ENCODE data around the gene MYEOV.

Gene MYEOV

GRCh38 chr11:69297787-69298266 is 3.9 kb downstream of the MYEOV start:
- Histone ChIP-seq H3K79me2 (ENCODE audit: low read length) (peaks cover 77% of the 10 kb centered on the region), H3K4me2 (ENCODE audit: low read depth, low read length) (peak overlapping the region; percentile 92), H4K20me1 (ENCODE audit: insufficient read depth, low read length) (no peaks in the 10 kb centered on the region), H3K27me3 (replicated peaks; ENCODE audit: insufficient read depth, low read length) (no peaks in the 10 kb centered on the region), H3K27ac (ENCODE audit: low read length) (peak overlapping the region; percentile 98), H3K36me3 (replicated peaks; ENCODE audit: insufficient read depth, low read length) (no peaks in the 10 kb centered on the region), H3F3A (ENCODE audit: insufficient read depth, low read length) (peaks cover 46% of the 10 kb centered on the region), H3K9ac (ENCODE audit: low read length) (peak overlapping the region; percentile 89), H3K4me1 (ENCODE audit: low read length) (peaks cover 45% of the 10 kb centered on the region), H3K9me3 (replicated peaks; ENCODE audit: insufficient read depth, low read length) (no peaks in the 10 kb centered on the region), H3K9me2 (replicated peaks; ENCODE audit: insufficient read depth, low read length) (no peaks in the 10 kb centered on the region), H3K4me3 (ENCODE audit: low read length) (peak overlapping the region; percentile 88), H2AFZ (ENCODE audit: low read length) (no peak overlapping the region)
- DNase-seq: peak; percentile 30
- TF ChIP-seq EZH2 (optimal IDR thresholded peaks at IDR 0.05; ENCODE audit: low read depth, low read length) (no peak), EZH2phosphoT487 (IDR thresholded peaks at IDR 0.05; ENCODE audit: low read length) (no peak), CTCF (IDR thresholded peaks at IDR 0.05; ENCODE audit: low read length) (no peak)

- H3K4me1 ChIP-seq (ENCODE audit: low read length): peaks cover 42% of the 10 kb centered on the region
- H2AFZ ChIP-seq (ENCODE audit: low read length): no peak overlapping the region
- H3K9ac ChIP-seq (ENCODE audit: low read length): peak overlapping the region; percentile 89
- H3K36me3 ChIP-seq (replicated peaks; ENCODE audit: insufficient read depth, low read length): no peaks in the 10 kb centered on the region
- peaks cover 45% of the 10 kb centered on the region for H3F3A ChIP-seq (ENCODE audit: insufficient read depth, low read length)
- peaks cover 81% of the 10 kb centered on the region for H3K79me2 ChIP-seq (ENCODE audit: low read length)
- no peaks in the 10 kb centered on the region for H3K9me3 ChIP-seq (replicated peaks; ENCODE audit: insufficient read depth, low read length)
- no peaks in the 10 kb centered on the region for H3K27me3 ChIP-seq (replicated peaks; ENCODE audit: insufficient read depth, low read length)
- H3K4me3 ChIP-seq (ENCODE audit: low read length): peak overlapping the region; percentile 88
- H3K27ac ChIP-seq (ENCODE audit: low read length): peak overlapping the region; percentile 98
- peak; percentile 85 for DNase-seq
- H4K20me1 ChIP-seq (ENCODE audit: insufficient read depth, low read length): no peaks in the 10 kb centered on the region
- H3K4me2 ChIP-seq (ENCODE audit: low read depth, low read length): peak overlapping the region; percentile 92
- TF ChIP-seq CTCF (IDR thresholded peaks at IDR 0.05; ENCODE audit: low read length): no peak
- TF ChIP-seq EZH2phosphoT487 (IDR thresholded peaks at IDR 0.05; ENCODE audit: low read length): no peak
- TF ChIP-seq EZH2 (optimal IDR thresholded peaks at IDR 0.05; ENCODE audit: low read depth, low read length): no peak
- H3K9me2 ChIP-seq (replicated peaks; ENCODE audit: insufficient read depth, low read length): no peaks in the 10 kb centered on the region
Measured at GRCh38 chr11:69298267-69299022, 4.5 kb downstream of the MYEOV start.

- TF ChIP-seq EZH2phosphoT487 (IDR thresholded peaks at IDR 0.05; ENCODE audit: low read length): no peak
- no peak for TF ChIP-seq EZH2 (optimal IDR thresholded peaks at IDR 0.05; ENCODE audit: low read depth, low read length)
- TF ChIP-seq CTCF (IDR thresholded peaks at IDR 0.05; ENCODE audit: low read length): no peak
- Histone ChIP-seq H3K4me1 (ENCODE audit: low read length) (peaks cover 38% of the 10 kb centered on the region), H4K20me1 (ENCODE audit: insufficient read depth, low read length) (no peaks in the 10 kb centered on the region), H3K27me3 (replicated peaks; ENCODE audit: insufficient read depth, low read length) (no peaks in the 10 kb centered on the region), H3K36me3 (replicated peaks; ENCODE audit: insufficient read depth, low read length) (no peaks in the 10 kb centered on the region), H3K9me2 (replicated peaks; ENCODE audit: insufficient read depth, low read length) (no peaks in the 10 kb centered on the region), H3K9ac (ENCODE audit: low read length) (peak overlapping the region; percentile 89; the same call in 1 of the 2 replicates), H3F3A (ENCODE audit: insufficient read depth, low read length) (peaks cover 42% of the 10 kb centered on the region), H3K4me2 (ENCODE audit: low read depth, low read length) (peak overlapping the region; percentile 92), H3K4me3 (ENCODE audit: low read length) (peak overlapping the region; percentile 88; the same call in 1 of the 2 replicates), H3K79me2 (ENCODE audit: low read length) (peaks cover 84% of the 10 kb centered on the region), H3K27ac (ENCODE audit: low read length) (peak overlapping the region; percentile 98), H3K9me3 (replicated peaks; ENCODE audit: insufficient read depth, low read length) (no peaks in the 10 kb centered on the region), H2AFZ (ENCODE audit: low read length) (no peak overlapping the region)
- no peak for DNase-seq
Measured at GRCh38 chr11:69299023-69299461, 5.1 kb downstream of the MYEOV start.
